ENCODE measurements around the gene DEFB115.
"Not testable (repeated sequence)": the region's sequence is repeated elsewhere in the genome, so short reads cannot be mapped to it uniquely, and the experiment has no call there.

Gene DEFB115

DNA sequence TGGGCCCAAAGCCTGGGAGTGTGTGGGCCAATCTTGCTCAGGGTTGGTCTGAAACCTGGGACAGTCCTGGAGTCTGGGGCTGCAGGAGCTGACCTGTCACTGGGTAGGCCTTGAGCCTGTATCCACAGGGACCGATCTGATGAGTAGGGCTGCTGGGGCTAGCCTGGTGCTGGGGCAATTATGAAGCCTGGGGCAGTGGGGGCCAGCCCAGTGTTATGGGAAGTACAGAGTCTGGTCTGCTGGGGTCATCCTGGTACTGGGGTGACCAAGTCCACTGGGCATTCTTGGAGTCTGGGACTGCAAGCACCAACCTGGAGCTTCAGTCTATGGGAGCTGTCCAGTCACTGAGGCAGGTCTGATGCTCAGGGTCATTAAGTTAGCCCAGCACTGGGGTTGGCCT is 20.7 kb downstream of the DEFB115 start:
- H3K4me3 ChIP-seq (ENCODE audit: low read depth, low read length): no peak overlapping the region
- DNase-seq (ENCODE audit: low read depth): no peak
- TF ChIP-seq, protein P1, sequence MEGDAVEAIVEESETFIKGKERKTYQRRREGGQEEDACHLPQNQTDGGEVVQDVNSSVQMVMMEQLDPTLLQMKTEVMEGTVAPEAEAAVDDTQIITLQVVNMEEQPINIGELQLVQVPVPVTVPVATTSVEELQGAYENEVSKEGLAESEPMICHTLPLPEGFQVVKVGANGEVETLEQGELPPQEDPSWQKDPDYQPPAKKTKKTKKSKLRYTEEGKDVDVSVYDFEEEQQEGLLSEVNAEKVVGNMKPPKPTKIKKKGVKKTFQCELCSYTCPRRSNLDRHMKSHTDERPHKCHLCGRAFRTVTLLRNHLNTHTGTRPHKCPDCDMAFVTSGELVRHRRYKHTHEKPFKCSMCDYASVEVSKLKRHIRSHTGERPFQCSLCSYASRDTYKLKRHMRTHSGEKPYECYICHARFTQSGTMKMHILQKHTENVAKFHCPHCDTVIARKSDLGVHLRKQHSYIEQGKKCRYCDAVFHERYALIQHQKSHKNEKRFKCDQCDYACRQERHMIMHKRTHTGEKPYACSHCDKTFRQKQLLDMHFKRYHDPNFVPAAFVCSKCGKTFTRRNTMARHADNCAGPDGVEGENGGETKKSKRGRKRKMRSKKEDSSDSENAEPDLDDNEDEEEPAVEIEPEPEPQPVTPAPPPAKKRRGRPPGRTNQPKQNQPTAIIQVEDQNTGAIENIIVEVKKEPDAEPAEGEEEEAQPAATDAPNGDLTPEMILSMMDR (IDR thresholded peaks at IDR 0.05; ENCODE audit: insufficient read depth, low read depth, low read length, missing control alignments): no peak

DNA sequence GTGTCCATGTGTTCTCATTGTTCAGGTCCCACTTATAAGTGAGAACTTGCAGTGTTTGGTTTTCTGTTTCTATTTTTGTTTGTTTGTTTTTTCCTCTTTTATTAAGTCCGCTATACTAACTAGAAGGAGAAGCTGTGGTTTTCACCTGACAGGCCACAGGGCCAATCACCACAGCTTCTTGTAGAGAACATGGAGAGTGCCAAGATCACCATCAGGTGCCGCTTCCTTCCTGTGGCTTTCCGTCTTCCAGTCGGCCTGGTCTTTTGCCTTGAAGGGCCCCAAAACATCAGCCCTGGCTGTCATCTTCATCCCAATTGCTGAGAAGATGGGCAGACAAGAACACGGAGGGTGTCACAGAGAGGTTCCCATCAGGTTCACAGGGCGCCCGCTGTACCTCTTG is 27.5 kb downstream of the DEFB115 start:
- DNase-seq (ENCODE audit: low read depth); H3K4me3 ChIP-seq (ENCODE audit: low read depth, low read length): not testable (repeated sequence)

DNA sequence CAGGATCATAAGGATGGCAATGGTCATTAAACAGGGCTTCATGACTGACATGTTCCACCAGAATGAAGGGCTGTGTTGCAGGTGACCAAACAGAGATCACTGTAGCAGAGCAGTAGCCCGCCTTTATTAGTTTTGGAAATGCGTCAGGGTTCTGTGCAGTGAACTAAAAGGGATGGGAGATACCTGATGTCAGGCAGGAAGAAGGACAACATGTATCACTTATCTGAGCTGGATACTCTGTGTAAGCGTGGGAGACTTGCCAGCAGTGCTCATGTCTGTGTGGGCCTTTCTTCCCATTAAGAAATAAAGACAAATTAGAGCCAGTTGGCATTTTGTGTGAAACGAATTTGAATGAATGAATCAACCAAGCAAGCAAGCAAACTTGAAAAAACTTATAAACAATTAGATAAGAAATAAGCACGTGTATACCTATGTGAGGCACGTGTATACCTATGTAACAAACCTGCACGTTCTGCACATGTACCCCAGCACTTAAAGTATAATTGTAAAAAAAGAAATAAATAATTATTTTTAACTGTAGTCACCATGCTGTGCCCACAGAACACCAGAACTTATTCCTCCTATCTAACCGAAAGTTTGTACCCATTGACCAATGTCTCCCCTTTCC is 51.2 kb downstream of the DEFB115 start, which contains the start of gene DEFB116:
TSS of gene DEFB116 (minus strand) at position 51 of the 628 bp plus-strand sequence. CDS start at position 51, 0 bp downstream.
- H3K4me3 ChIP-seq (ENCODE audit: low read depth, low read length): no peak within 1 kb of the TSS
- no peak for DNase-seq (ENCODE audit: low read depth)
- TF ChIP-seq, protein P1 (IDR thresholded peaks at IDR 0.05; ENCODE audit: insufficient read depth, low read depth, low read length, missing control alignments): no peak

All from GM12865 (cell line).